Stimulated activated CD8-positive, alpha-beta memory T cell treated with anti-CD3 and anti-CD28 coated beads, Interleukin-7, amount 100 ng/mL, for 1 hour (primary cell): ENCODE results near the gene RNF41.
A peak's percentile ranks its signal among the peaks of the same experiment; 100 is the strongest.
"Not testable (repeated sequence)": the region's sequence is repeated elsewhere in the genome, so short reads cannot be mapped to it uniquely, and the experiment has no call there.

Experiments
- DNase-seq, 2 donors: peaks; one replicate each; pipeline ENCODE4 v3.0.0-alpha.2; 2020; ENCODE audit warnings: low read depth in 2 of 2

RNF41 gene

GRCh38 chr12:56208006-56208405 is 13.7 kb downstream of the RNF41 start:
- no peak for DNase-seq

GRCh38 chr12:56206452-56207166 is 15.1 kb downstream of the RNF41 start:
- DNase-seq, result no peak

GRCh38 chr12:56205445-56205844 is 16.3 kb downstream of the RNF41 start:
- no peak for DNase-seq

GRCh38 chr12:56204275-56204674 is 17.4 kb downstream of the RNF41 start:
- no peak for DNase-seq

GRCh38 chr12:56202838-56203237 is 18.9 kb downstream of the RNF41 start:
- DNase-seq, result no peak

GRCh38 chr12:56202366-56202765 is 19.4 kb downstream of the RNF41 start:
- no peak for DNase-seq

GRCh38 chr12:56198836-56199235 is 22.9 kb downstream of the RNF41 start:
- DNase-seq, result no peak

- DNase-seq, result no peak
Observed at GRCh38 chr12:56197921-56198635, 23.6 kb downstream of the RNF41 start.

GRCh38 chr12:56196818-56197550 is 24.7 kb downstream of the RNF41 start:
- not testable (repeated sequence) for DNase-seq

GRCh38 chr12:56193025-56193578 is 28.6 kb downstream of the RNF41 start:
- DNase-seq, result peak; percentile 29 to 52

GRCh38 chr12:56192582-56192981 is 29.1 kb downstream of the RNF41 start:
- no peak for DNase-seq

- DNase-seq, result no peak
Observed at GRCh38 chr12:56190695-56191155, 31.0 kb downstream of the RNF41 start.

- peak; percentile 41 to 42 for DNase-seq
Observed at GRCh38 chr12:56189918-56190694, 31.6 kb downstream of the RNF41 start.

GRCh38 chr12:56189099-56189917 is 32.4 kb downstream of the RNF41 start, which contains the start of gene SMARCC2:
TSS of gene SMARCC2 (minus strand) at chr12:56189483. CDS start at chr12:56189461, 22 bp downstream.
- DNase-seq, result peak; percentile 62 to 67

GRCh38 chr12:56188778-56189098 is 33.0 kb downstream of the RNF41 start:
- no peak for DNase-seq

- no peak for DNase-seq
Observed at GRCh38 chr12:56188131-56188777, 33.5 kb downstream of the RNF41 start.

GRCh38 chr12:56186957-56187356 is 34.8 kb downstream of the RNF41 start:
- DNase-seq, result no peak

- DNase-seq, result no peak
Observed at GRCh38 chr12:56178347-56178746, 43.4 kb downstream of the RNF41 start.

- DNase-seq, result no peak
Observed at GRCh38 chr12:56172839-56173238, 48.9 kb downstream of the RNF41 start.

GRCh38 chr12:56169229-56169759 is 52.4 kb downstream of the RNF41 start:
- no peak for DNase-seq
